Ectodermal cell (in vitro differentiated cells): Measurements from ENCODE around the gene PSMA6.
"Not testable (repeated sequence)": the region's sequence is repeated elsewhere in the genome, so short reads cannot be mapped to it uniquely, and the experiment has no call there.

Experiments used
- H3K27ac ChIP-seq: 2 replicates; pipeline ENCODE4 v1.7.0; 2013; ENCODE audit warnings: mild to moderate bottlenecking, low read depth, low read length; ENCODE audit not compliant: insufficient read depth, poor library complexity, severe bottlenecking
- H3K27me3 ChIP-seq: 2 replicates; pipeline ENCODE4 v1.7.0; 2013; ENCODE audit warnings: mild to moderate bottlenecking, low read length; ENCODE audit not compliant: insufficient read depth, control insufficient read depth, poor library complexity, severe bottlenecking
- H3K36me3 ChIP-seq: one replicate; pipeline ENCODE4 v1.7.0; 2013; ENCODE audit warnings: low read length; ENCODE audit not compliant: control insufficient read depth, insufficient read depth
- H3K4me1 ChIP-seq: one replicate; pipeline ENCODE4 v1.7.0; 2013; ENCODE audit warnings: low read length; ENCODE audit not compliant: control insufficient read depth, insufficient read depth
- H3K4me3 ChIP-seq: 2 replicates; pipeline ENCODE4 v1.7.0; 2013; ENCODE audit warnings: low read depth, low read length, control low read depth; ENCODE audit not compliant: insufficient read depth
- H3K9me3 ChIP-seq: 2 replicates; pipeline ENCODE4 v1.7.0; 2013; ENCODE audit warnings: mild to moderate bottlenecking, low read length, moderate library complexity; ENCODE audit not compliant: control insufficient read depth
- WGBS, 2 experiments: methylation state at CpG; one replicate each; pipeline ENCODE4 v1.1.7; 2013; ENCODE audit warnings: missing lambda C conversion rate in 2 of 2; 5-methylcytosine and 5-hydroxymethylcytosine counted together

Gene PSMA6

GRCh38 chr14:35353409-35354172, 61.4 kb downstream of the PSMA6 start:
- Histone ChIP-seq H3K9me3 (no peaks in the 10 kb centered on the region), H3K36me3 (no peaks in the 10 kb centered on the region), H3K4me3 (no peak overlapping the region), H3K27me3 (no peaks in the 10 kb centered on the region), H3K27ac (no peak overlapping the region), H3K4me1 (peaks cover 4% of the 10 kb centered on the region)
- 82 to 85% methylated on average over 10 of the region's 10 CpGs for WGBS, 2 experiments

GRCh38 chr14:35355235-35355634, 63.1 kb downstream of the PSMA6 start:
- not testable (repeated sequence) for H3K9me3 ChIP-seq, H3K4me1 ChIP-seq, H3K27me3 ChIP-seq, H3K36me3 ChIP-seq, H3K4me3 ChIP-seq, H3K27ac ChIP-seq
- 91 to 92% methylated on average over 6 of the region's 6 CpGs for WGBS, 2 experiments

GRCh38 chr14:35355981-35356841, 64.0 kb downstream of the PSMA6 start:
- no peaks in the 10 kb centered on the region for H3K27me3 ChIP-seq
- no peaks in the 10 kb centered on the region for H3K36me3 ChIP-seq
- H3K4me3 ChIP-seq = no peak overlapping the region
- 82 to 84% methylated on average over 3 to 5 of the region's 5 CpGs for WGBS, 2 experiments
- no peaks in the 10 kb centered on the region for H3K9me3 ChIP-seq
- H3K27ac ChIP-seq = no peak overlapping the region
- peaks cover 4% of the 10 kb centered on the region for H3K4me1 ChIP-seq

- H3K27me3 ChIP-seq, H3K9me3 ChIP-seq, H3K4me1 ChIP-seq, H3K36me3 ChIP-seq, H3K4me3 ChIP-seq, H3K27ac ChIP-seq: not testable (repeated sequence)
- WGBS, 2 experiments = 80 to 87% methylated on average over 6 of the region's 7 CpGs
Observed at GRCh38 chr14:35359655-35360054, 67.5 kb downstream of the PSMA6 start.

- Histone ChIP-seq H3K9me3 (no peaks in the 10 kb centered on the region), H3K27ac (no peak overlapping the region), H3K36me3 (no peaks in the 10 kb centered on the region), H3K4me3 (no peak overlapping the region), H3K27me3 (no peaks in the 10 kb centered on the region), H3K4me1 (peaks cover 4% of the 10 kb centered on the region)
- 91 to 92% methylated on average over 8 of the region's 8 CpGs for WGBS, 2 experiments
Observed at GRCh38 chr14:35361141-35361480, 68.9 kb downstream of the PSMA6 start.

- Histone ChIP-seq H3K4me1 (peaks cover 7% of the 10 kb centered on the region), H3K27ac (no peak overlapping the region), H3K27me3 (no peaks in the 10 kb centered on the region), H3K36me3 (no peaks in the 10 kb centered on the region), H3K4me3 (no peak overlapping the region), H3K9me3 (no peaks in the 10 kb centered on the region)
- WGBS, 2 experiments = 81 to 86% methylated on average over 3 of the region's 3 CpGs
Observed at GRCh38 chr14:35362450-35362849, 70.3 kb downstream of the PSMA6 start.

- 96% methylated on average over 25 of the region's 25 CpGs for WGBS, 2 experiments
- Histone ChIP-seq H3K27me3 (no peaks in the 10 kb centered on the region), H3K27ac (no peak overlapping the region), H3K4me1 (peaks cover 10% of the 10 kb centered on the region), H3K4me3 (no peak overlapping the region), H3K9me3 (no peaks in the 10 kb centered on the region), H3K36me3 (no peaks in the 10 kb centered on the region)
Observed at GRCh38 chr14:35362911-35363374, 70.8 kb downstream of the PSMA6 start.

GRCh38 chr14:35365130-35366055, 73.2 kb downstream of the PSMA6 start:
- Histone ChIP-seq H3K4me1 (peaks cover 21% of the 10 kb centered on the region), H3K27ac (no peak overlapping the region), H3K4me3 (no peak overlapping the region), H3K27me3 (no peaks in the 10 kb centered on the region), H3K9me3 (no peaks in the 10 kb centered on the region), H3K36me3 (no peaks in the 10 kb centered on the region)
- WGBS, 2 experiments = 87 to 89% methylated on average over 12 to 13 of the region's 13 CpGs

GRCh38 chr14:35366056-35366451, 73.9 kb downstream of the PSMA6 start:
- Histone ChIP-seq H3K4me3 (no peak overlapping the region), H3K4me1 (peaks cover 21% of the 10 kb centered on the region), H3K9me3 (no peaks in the 10 kb centered on the region), H3K27me3 (no peaks in the 10 kb centered on the region), H3K27ac (no peak overlapping the region), H3K36me3 (no peaks in the 10 kb centered on the region)
- WGBS, 2 experiments = 96 to 97% methylated on average over 12 of the region's 12 CpGs
